HepG2 (cell line): Measurements from ENCODE around the gene UCKL1. TPM values are rescaled to one million over a fixed set of nuclear protein-coding genes. Genes with fewer than 3 reads are reported as not detected.
A peak's percentile ranks its signal among the peaks of the same experiment; 100 is the strongest.

Experiments
- AGO1 ChIP-seq: fragments of 200-400 bp; formaldehyde crosslinking; IDR thresholded peaks from 2 replicates; pipeline ENCODE4 v1.6.1; 2017; ENCODE audit warnings: mild to moderate bottlenecking, low read depth, low read length, moderate library complexity; ENCODE audit not compliant: poor library complexity, severe bottlenecking
- FOXA3 ChIP-seq: IDR thresholded peaks from 2 replicates; pipeline ENCODE4 v1.6.1; 2016; ENCODE audit warnings: missing genetic modification reagents, missing compliant biosample characterization
- FUBP1 ChIP-seq: sonication (generic); formaldehyde crosslinking; IDR thresholded peaks from 2 replicates; pipeline ENCODE4 v1.5.1; 2020; ENCODE audit warnings: missing genetic modification reagents, mild to moderate bottlenecking, borderline replicate concordance
- HBP1 ChIP-seq: IDR thresholded peaks from 2 replicates; pipeline ENCODE4 v1.6.1; 2016; ENCODE audit warnings: low read depth, control low read depth
- HNRNPL ChIP-seq: fragments of 200-400 bp; formaldehyde crosslinking; IDR thresholded peaks from 2 replicates; pipeline ENCODE4 v1.6.1; 2017; ENCODE audit warnings: mild to moderate bottlenecking, low read depth, low read length
- IKZF1 ChIP-seq: fragments of 450-650 bp; IDR thresholded peaks from 2 replicates; pipeline ENCODE4 v1.7.1; 2016
- KAT2B ChIP-seq: fragments of 150-350 bp; IDR thresholded peaks from 2 replicates; pipeline ENCODE4 v1.6.1; 2014; ENCODE audit warnings: low read depth, low read length, borderline replicate concordance
- MAX ChIP-seq: IDR thresholded peaks from 2 replicates; pipeline ENCODE4 v1.6.1; 2012; ENCODE audit warnings: inconsistent platforms
- MEIS1 ChIP-seq: sonication (generic); formaldehyde crosslinking; IDR thresholded peaks from 2 replicates; pipeline ENCODE4 v1.9.0; 2021; ENCODE audit warnings: mild to moderate bottlenecking, missing genetic modification reagents, moderate library complexity, borderline replicate concordance
- NCOA2 ChIP-seq: sonication (generic); formaldehyde crosslinking; IDR thresholded peaks from 2 replicates; pipeline ENCODE4 v1.8.0; 2022; ENCODE audit warnings: inconsistent platforms
- TARDBP ChIP-seq: sonication (generic); formaldehyde crosslinking; IDR thresholded peaks from 2 replicates; pipeline ENCODE4 v1.8.0; 2022; ENCODE audit warnings: mild to moderate bottlenecking, missing genetic modification reagents
- ZBTB2 ChIP-seq: sonication (generic); formaldehyde crosslinking; IDR thresholded peaks from 2 replicates; pipeline ENCODE4 v1.8.0; 2022; ENCODE audit warnings: low read depth, missing genetic modification reagents
- ZBTB7A ChIP-seq: sonication (generic); formaldehyde crosslinking; IDR thresholded peaks from 2 replicates; pipeline ENCODE4 v1.8.0; 2022; ENCODE audit warnings: mild to moderate bottlenecking, missing genetic modification reagents
- ZFP36L2 ChIP-seq: sonication (generic); formaldehyde crosslinking; IDR thresholded peaks from 2 replicates; pipeline ENCODE4 v1.4.0; 2020; ENCODE audit warnings: missing genetic modification reagents
- ZHX1 ChIP-seq: sonication (generic); formaldehyde crosslinking; IDR thresholded peaks from 2 replicates; pipeline ENCODE4 v1.8.1; 2022; ENCODE audit warnings: low read depth, mild to moderate bottlenecking, missing genetic modification reagents
- ZKSCAN1 ChIP-seq: fragments of 150-350 bp; IDR thresholded peaks from 2 replicates; pipeline ENCODE4 v1.6.1; 2014; ENCODE audit warnings: low read length
- ZNF143 ChIP-seq: sonication (generic); formaldehyde crosslinking; IDR thresholded peaks from 2 replicates; pipeline ENCODE4 v1.4.0; 2020; ENCODE audit warnings: missing genetic modification reagents
- ZNF224 ChIP-seq: sonication (generic); formaldehyde crosslinking; IDR thresholded peaks from 2 replicates; pipeline ENCODE4 v1.5.0; 2020; ENCODE audit warnings: mild to moderate bottlenecking, missing genetic modification reagents
- ZNF33B ChIP-seq: sonication (generic); formaldehyde crosslinking; IDR thresholded peaks from 2 replicates; pipeline ENCODE4 v1.5.1; 2020; ENCODE audit warnings: mild to moderate bottlenecking, missing genetic modification reagents
- ZNF446 ChIP-seq: sonication (generic); formaldehyde crosslinking; IDR thresholded peaks from 2 replicates; pipeline ENCODE4 v1.5.0; 2020; ENCODE audit warnings: mild to moderate bottlenecking, missing genetic modification reagents
- ZNF605 ChIP-seq: sonication (generic); formaldehyde crosslinking; IDR thresholded peaks from 2 replicates; pipeline ENCODE4 v1.8.0; 2022; ENCODE audit warnings: mild to moderate bottlenecking, missing genetic modification reagents
- ZNF672 ChIP-seq: sonication (generic); formaldehyde crosslinking; IDR thresholded peaks from 2 replicates; pipeline ENCODE4 v1.8.1; 2022; ENCODE audit warnings: missing genetic modification reagents
- ZNF784 ChIP-seq: sonication (generic); formaldehyde crosslinking; IDR thresholded peaks from 2 replicates; pipeline ENCODE4 v1.5.1; 2020; ENCODE audit warnings: missing genetic modification reagents, mild to moderate bottlenecking, borderline replicate concordance
- polyA plus RNA-seq, 8 experiments: library from polyadenylated mRNA; depleted of rRNA in 3 of 8; stranded (reverse) in 7 of 8; unstranded in 1 of 8; fragments of >200 nt; fragmentation: Illumina TruSeq in 4 of 8; extraction: Trizol in 4 of 8; gene quantifications; 2 replicates each; pipeline versions ENCODE4 v1.2.1 to v1.2.3, GENCODE V29; 2011 to 2016; ENCODE audit warnings: low read depth in 4 of 8, missing spikeins in 1 of 8, mixed read lengths in 1 of 8; ENCODE audit not compliant: insufficient read depth in 1 of 8
- total RNA-seq, 5 experiments: library from RNA; depleted of rRNA; stranded (reverse); fragments of >200 nt; fragmentation: Illumina TruSeq; extraction: Trizol; gene quantifications; 2 replicates each; pipeline ENCODE4 v1.2.3, GENCODE V29; 2016; ENCODE audit warnings: low read depth in 1 of 5

Gene UCKL1
- total and polyA plus RNA-seq, 2 of the 13 experiments (the other 11 are each of a cell fraction or from before 2014, with no cell fraction given), result 50.2 to 126 TPM

GRCh38 chr20:63977739-63978276 lies 21.6 kb upstream of the UCKL1 start (continued):
- TF ChIP-seq HBP1 (CRISPR knock-in tag), result peak; percentile 30; the same call in 1 of the 2 replicates
- TF ChIP-seq MEIS1, result peak; percentile 98
- TF ChIP-seq FOXA3 (CRISPR knock-in tag), result peak; percentile 74
- peak; percentile 80; the same call in 1 of the 2 replicates for TF ChIP-seq ZBTB2 (CRISPR knock-in tag)
- peak; percentile 90; the same call in 1 of the 2 replicates for TF ChIP-seq HNRNPL
- peak; percentile 93 for TF ChIP-seq MAX
- 0 out of 2 replicates have a peak, but pooled peaks have one; percentile 39 for TF ChIP-seq FUBP1 (CRISPR knock-in tag)
- TF ChIP-seq TARDBP (CRISPR knock-in tag), result no peak
- peak; percentile 39; the same call in 1 of the 2 replicates for TF ChIP-seq ZNF784 (CRISPR knock-in tag)
- no peak for TF ChIP-seq ZNF672
- peak; percentile 94 for TF ChIP-seq AGO1
- TF ChIP-seq ZKSCAN1, result no peak
- peak; percentile 46; the same call in 1 of the 2 replicates for TF ChIP-seq NCOA2 (CRISPR knock-in tag)
- TF ChIP-seq KAT2B, result no peak
- peak; percentile 32 for TF ChIP-seq ZHX1
- TF ChIP-seq ZNF446 (CRISPR knock-in tag), result no peak
- no peak for TF ChIP-seq IKZF1
- TF ChIP-seq ZNF33B (CRISPR knock-in tag), result no peak
- TF ChIP-seq ZNF224 (CRISPR knock-in tag), result no peak; the same call in 1 of the 2 replicates
- TF ChIP-seq ZBTB7A (CRISPR knock-in tag), result peak; percentile 73
- no peak for TF ChIP-seq ZFP36L2
- peak; percentile 67; the same call in 1 of the 2 replicates for TF ChIP-seq ZNF143 (CRISPR knock-in tag)
- peak; percentile 36; the same call in 1 of the 2 replicates for TF ChIP-seq ZNF605 (CRISPR knock-in tag)
